Urothelium cell line (cell line): Measurements from ENCODE around the gene CCDC146.
A peak's percentile ranks its signal among the peaks of the same experiment; 100 is the strongest.
"Not testable (repeated sequence)": the region's sequence is repeated elsewhere in the genome, so short reads cannot be mapped to it uniquely, and the experiment has no call there.

Experiments used
- DNase-seq: peaks from one replicate; pipeline ENCODE4 v3.0.0; 2011; ENCODE audit warnings: low spot score, mixed read lengths
- FAIRE-seq: peaks from 2 replicates; lab custom pipeline; 2011; peaks lifted over from hg19 to GRCh38; lab: Jason Lieb, UNC

CCDC146 gene, protein sequence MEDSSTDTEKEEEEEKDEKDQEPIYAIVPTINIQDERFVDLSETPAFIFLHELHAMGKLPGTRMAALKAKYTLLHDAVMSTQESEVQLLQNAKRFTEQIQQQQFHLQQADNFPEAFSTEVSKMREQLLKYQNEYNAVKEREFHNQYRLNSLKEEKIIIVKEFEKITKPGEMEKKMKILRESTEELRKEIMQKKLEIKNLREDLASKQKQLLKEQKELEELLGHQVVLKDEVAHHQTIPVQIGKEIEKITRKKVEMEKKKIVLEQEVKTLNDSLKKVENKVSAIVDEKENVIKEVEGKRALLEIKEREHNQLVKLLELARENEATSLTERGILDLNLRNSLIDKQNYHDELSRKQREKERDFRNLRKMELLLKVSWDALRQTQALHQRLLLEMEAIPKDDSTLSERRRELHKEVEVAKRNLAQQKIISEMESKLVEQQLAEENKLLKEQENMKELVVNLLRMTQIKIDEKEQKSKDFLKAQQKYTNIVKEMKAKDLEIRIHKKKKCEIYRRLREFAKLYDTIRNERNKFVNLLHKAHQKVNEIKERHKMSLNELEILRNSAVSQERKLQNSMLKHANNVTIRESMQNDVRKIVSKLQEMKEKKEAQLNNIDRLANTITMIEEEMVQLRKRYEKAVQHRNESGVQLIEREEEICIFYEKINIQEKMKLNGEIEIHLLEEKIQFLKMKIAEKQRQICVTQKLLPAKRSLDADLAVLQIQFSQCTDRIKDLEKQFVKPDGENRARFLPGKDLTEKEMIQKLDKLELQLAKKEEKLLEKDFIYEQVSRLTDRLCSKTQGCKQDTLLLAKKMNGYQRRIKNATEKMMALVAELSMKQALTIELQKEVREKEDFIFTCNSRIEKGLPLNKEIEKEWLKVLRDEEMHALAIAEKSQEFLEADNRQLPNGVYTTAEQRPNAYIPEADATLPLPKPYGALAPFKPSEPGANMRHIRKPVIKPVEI

DNA sequence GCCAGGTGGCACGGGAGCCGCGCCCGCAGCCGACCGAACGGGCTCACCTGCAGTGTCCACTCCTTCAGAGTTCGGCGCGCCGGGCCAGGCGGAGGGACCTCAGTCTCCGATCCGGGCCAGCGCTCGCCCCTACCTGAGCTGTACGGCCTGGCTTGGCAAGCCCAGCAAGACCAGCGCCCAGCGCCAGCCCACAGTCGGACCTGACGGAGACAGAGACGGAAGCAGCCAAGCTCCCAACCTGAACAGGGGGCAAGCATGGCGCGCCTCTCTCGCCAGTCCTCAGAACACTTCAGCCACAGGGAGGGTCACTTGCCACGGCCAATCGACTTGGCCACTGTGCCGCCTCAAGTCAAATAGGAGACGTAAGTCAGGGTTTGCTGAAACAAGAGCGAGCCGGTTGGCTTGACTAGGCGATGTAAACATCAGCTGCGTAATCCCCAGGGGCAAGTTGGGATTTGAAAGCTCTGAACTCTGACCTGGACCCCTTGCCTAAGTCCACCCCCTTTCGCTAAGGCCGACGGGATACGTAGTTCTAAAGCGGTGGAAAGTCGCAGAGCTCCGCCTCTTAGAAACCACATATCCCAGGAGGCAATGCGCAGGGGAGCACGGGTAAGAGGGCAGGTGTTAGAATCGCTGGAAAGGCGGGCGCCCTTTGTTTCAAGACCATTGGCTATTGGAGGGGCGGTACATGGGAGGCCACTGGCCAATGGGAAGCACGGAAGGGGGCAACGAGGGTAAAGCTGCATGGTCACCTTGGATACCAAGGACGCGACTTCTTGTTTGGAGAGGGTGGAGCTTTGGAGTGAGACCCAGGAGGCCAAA lies at the start of gene CCDC146:
Gene CCDC146, plus strand, starts transcription at position 756 of the 822 bp plus-strand sequence. CDS start 45,054 bp downstream, outside the sequence.
- DNase-seq = peak; percentile 94
- FAIRE-seq = peak; percentile 81

GRCh38 chr7:77074786-77075396 lies 47.5 kb upstream of the CCDC146 start:
- not testable (repeated sequence) for FAIRE-seq, DNase-seq

DNA sequence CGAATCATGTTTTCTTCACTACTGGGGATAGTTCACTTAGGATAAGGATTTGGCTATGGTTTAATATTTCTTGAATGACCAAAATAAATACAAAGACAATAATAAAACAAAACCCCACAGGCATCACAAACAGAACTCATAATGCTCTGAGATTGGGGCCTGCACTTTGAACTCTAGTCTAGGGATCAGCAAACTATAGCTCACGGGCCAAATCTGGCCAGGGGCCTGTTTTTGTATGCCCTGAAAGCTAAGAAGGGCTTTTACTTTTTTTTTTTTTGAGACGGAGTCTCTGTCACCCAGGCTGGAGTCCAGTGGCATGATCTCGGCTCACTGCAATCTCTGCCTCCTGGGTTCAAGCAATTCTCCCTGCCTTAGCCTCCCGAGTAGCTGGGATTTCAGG lies 45.4 kb upstream of the CCDC146 start:
- not testable (repeated sequence) for FAIRE-seq, DNase-seq

GRCh38 chr7:77079112-77079511 lies 43.3 kb upstream of the CCDC146 start:
- not testable (repeated sequence) for DNase-seq, FAIRE-seq

- DNase-seq = not testable (repeated sequence)
Measured at GRCh38 chr7:77079624-77080023, 42.8 kb upstream of the CCDC146 start.

DNA sequence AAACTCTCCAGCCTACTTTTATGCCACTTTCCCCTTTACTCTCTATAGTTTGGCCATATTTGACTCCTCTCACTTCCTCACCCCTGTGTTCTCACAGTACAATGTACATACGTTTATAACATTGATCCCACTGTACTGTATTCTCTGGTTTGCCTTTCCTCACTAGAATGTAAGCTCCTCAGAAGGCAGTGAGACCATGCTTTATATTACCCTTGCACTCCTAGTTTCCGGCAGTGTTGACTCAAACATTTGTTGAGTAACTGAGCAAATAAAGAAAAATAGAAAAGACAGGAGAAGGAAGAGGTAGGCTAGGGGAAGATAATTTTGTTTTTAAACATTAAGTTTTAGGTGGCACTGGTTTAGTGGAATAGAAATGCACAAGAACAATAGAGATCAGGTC lies 42.2 kb upstream of the CCDC146 start:
- FAIRE-seq = not testable (repeated sequence)

More at GRCh38 chr7:77079624-77080023, 42.8 kb upstream of the CCDC146 start:
- not testable (repeated sequence) for FAIRE-seq

GRCh38 chr7:77082192-77082591 lies 40.2 kb upstream of the CCDC146 start:
- not testable (repeated sequence) for FAIRE-seq, DNase-seq

More for the DNA sequence above, 42.2 kb upstream of the CCDC146 start:
- DNase-seq = not testable (repeated sequence)

GRCh38 chr7:77092301-77092700 lies 30.1 kb upstream of the CCDC146 start:
- DNase-seq, FAIRE-seq: not testable (repeated sequence)

GRCh38 chr7:77100501-77100900 lies 21.9 kb upstream of the CCDC146 start:
- DNase-seq, FAIRE-seq: not testable (repeated sequence)

DNA sequence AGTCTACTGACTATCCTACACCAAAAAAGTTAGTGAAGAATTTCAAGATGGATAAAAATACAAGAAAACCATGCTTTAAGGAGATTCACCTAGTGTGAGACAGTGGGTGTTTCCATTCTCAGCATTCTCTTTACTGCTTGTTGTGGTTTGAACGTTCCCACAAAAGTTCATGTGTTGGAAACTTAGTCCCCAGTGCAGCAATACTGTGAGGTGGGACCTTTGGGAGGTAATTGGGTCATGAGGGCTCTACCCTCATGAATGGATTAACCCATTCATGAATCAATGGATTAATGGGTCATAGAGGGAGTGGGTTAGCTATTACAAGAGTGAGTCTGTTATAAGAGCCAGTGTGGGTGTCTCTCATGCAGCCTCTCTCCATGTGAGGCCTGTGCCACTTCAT lies 21.2 kb upstream of the CCDC146 start:
- FAIRE-seq = not testable (repeated sequence)

DNA sequence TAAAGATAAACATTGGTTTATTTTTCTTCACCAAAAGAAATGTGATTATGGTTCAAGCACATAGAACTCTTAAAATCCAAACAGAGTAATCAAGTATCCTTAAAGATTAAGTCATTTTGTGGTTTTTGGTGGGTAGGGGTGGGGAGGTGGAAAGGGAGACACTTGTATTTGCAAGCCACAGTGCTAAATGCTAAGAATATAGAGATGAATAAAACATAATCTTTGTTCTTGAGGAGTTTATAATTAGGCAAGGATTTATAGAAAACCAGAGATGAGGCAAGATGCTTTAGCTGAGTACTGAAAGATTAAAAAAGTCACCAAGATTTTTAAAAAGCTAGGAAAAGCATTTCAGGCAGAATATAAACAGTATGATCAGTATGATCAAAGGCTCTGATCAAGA lies 19.7 kb upstream of the CCDC146 start:
- not testable (repeated sequence) for FAIRE-seq, DNase-seq

More for the DNA sequence above, 21.2 kb upstream of the CCDC146 start:
- not testable (repeated sequence) for DNase-seq

DNA sequence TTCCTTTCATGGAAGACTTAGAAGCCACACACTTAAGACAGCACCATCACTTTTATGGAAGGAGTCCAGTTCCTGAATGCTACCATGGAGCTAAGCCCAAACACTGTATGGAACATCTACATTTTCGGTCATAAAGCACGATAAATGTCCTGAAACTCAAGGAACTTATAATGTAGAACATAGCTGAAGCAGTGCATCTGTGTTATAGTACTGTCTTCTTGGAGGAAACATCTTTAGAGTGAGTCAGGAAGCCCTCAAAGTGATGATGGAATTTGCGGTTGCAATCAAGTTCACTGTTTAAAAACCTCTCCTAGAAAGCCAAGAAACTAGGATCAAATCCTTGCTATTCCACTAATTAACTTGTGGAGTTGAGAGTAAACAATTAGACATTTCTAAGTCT lies 16.5 kb upstream of the CCDC146 start:
- not testable (repeated sequence) for DNase-seq
- peak; percentile 9 for FAIRE-seq

DNA sequence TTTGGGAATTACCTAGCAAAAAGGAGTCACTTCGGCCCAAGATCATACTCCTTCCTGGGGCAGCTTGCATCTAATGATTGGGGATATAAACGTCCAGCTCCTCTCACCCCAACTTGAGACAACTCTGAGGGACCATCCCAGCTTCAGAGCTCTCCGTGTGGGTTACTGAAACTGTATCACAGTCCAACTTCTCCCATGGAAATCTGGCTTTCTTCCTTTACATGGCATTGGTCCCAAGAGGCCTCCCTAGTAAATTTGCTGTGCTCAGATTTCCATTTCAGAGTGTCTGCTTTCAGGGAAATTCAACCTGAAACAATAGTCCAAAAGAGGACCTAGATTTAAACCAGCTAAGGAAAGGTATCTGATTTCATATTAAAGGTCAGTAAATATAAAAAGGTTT lies 14.8 kb upstream of the CCDC146 start:
- not testable (repeated sequence) for DNase-seq, FAIRE-seq

DNA sequence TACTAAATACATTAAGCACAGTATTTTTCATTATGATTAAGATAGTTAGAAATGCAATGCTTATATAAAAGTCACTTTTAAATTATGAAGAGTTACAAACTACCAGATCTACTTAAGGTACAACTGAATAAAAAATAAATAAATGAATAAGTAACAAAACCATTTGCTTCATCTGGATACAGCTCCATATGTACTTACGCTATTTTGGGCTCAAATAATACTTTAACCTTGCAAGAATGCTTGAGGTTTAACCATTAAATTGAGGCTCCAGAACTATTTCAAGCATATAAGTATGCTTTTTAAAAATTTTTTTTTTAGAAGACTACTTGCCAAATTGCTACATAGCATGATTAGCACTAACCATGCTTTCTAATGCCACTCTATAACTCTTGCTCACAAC lies 14.1 kb upstream of the CCDC146 start:
- FAIRE-seq, DNase-seq: not testable (repeated sequence)

DNA sequence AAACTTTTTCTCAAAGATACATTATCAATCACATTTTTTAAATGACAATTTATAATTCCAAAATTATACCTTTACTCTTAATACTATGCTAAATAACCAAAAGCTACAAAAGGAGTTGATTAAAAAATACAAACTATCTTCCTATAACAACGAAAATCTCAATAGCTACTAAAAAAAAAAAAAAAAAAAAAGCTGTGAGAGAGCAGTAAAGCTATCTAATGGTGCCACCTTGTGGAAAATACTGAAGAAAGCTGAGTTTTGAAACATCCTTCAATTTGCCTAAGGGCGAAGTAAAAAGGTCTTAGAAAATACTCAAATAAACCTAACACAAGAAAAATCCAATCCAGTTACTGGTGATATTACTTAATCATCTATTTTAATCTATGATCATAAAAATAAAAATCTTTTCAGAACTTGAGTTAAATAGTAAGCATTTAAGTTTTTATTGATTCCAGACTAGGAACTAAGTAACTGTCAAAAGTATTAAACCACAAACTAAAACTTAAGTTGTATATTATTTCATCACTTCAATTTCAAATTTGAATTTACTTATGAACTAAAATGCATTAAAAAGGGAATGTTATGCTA lies 9.6 kb upstream of the CCDC146 start:
- FAIRE-seq = peak; percentile 56
- DNase-seq = not testable (repeated sequence)

DNA sequence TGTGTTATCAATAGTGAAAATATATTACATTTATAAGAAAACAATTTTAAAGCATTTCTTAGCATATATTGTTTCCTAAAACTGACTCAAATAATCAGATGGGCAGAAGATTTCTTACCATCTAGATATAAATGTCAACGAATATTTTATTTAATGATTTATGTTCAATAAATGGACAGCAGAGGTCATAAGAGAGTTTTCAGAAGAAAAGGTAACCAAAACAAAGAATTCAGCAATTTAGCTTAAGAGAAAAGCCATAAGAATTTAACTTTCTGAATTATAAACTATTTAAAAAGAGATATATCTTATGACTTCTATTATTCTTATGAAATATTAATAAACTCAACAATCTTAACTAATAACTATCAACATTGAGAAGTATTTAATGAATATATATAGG lies 3.1 kb downstream of the CCDC146 start:
- not testable (repeated sequence) for FAIRE-seq, DNase-seq

- not testable (repeated sequence) for DNase-seq
Measured at GRCh38 chr7:77127009-77127408, 4.6 kb downstream of the CCDC146 start.

GRCh38 chr7:77128582-77129410 lies 6.4 kb downstream of the CCDC146 start:
- FAIRE-seq = not testable (repeated sequence)

More at GRCh38 chr7:77127009-77127408, 4.6 kb downstream of the CCDC146 start:
- not testable (repeated sequence) for FAIRE-seq

More at GRCh38 chr7:77128582-77129410, 6.4 kb downstream of the CCDC146 start:
- DNase-seq = not testable (repeated sequence)
